ENCODE data around the gene MYBPHL.

DNA sequence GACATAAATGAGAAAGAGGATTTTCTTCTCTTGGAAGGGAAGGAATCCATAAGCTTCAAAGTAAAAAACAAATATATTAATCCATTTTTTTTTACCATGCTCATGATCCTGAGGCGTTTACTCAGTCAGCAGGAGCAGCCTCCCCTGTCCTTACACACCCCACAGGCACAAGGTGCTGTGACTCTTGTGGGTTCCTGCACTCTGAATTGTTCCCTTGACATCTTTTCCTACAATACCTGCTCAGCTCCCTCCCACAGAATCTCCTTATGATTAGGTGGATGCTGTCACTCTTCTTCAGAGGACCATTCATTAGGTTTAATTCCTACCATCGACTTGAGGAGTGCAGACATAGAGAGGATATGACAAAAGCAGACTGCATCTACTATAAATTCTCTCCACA, 13.8 kb downstream of the MYBPHL start:
- TF ChIP-seq, protein P1, sequence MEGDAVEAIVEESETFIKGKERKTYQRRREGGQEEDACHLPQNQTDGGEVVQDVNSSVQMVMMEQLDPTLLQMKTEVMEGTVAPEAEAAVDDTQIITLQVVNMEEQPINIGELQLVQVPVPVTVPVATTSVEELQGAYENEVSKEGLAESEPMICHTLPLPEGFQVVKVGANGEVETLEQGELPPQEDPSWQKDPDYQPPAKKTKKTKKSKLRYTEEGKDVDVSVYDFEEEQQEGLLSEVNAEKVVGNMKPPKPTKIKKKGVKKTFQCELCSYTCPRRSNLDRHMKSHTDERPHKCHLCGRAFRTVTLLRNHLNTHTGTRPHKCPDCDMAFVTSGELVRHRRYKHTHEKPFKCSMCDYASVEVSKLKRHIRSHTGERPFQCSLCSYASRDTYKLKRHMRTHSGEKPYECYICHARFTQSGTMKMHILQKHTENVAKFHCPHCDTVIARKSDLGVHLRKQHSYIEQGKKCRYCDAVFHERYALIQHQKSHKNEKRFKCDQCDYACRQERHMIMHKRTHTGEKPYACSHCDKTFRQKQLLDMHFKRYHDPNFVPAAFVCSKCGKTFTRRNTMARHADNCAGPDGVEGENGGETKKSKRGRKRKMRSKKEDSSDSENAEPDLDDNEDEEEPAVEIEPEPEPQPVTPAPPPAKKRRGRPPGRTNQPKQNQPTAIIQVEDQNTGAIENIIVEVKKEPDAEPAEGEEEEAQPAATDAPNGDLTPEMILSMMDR (IDR thresholded peaks at IDR 0.05) = no peak
- TF ChIP-seq POLR2A (IDR thresholded peaks at IDR 0.05) = no peak
